HG03571 (cell line): ENCODE measurements around the gene TUBB2A.
"Not testable (repeated sequence)": the region's sequence is repeated elsewhere in the genome, so short reads cannot be mapped to it uniquely, and the experiment has no call there.

ENCODE experiments used
- ATAC-seq: cut with Tn5 transposase; IDR thresholded peaks from one replicate; pipeline ENCODE4 v1.9.1; 2021; ENCODE audit not compliant: unreplicated experiment

The TUBB2A gene

GRCh38 chr6:3156184-3157130, 887 bp downstream of the TUBB2A start:
- not testable (repeated sequence) for ATAC-seq

GRCh38 chr6:3155416-3155815, 1.9 kb downstream of the TUBB2A start:
- ATAC-seq: not testable (repeated sequence)

- ATAC-seq: no peak
Observed at GRCh38 chr6:3152689-3153088, 4.7 kb downstream of the TUBB2A start.

GRCh38 chr6:3151691-3152090, 5.7 kb downstream of the TUBB2A start:
- no peak for ATAC-seq

- ATAC-seq: no peak
Observed at GRCh38 chr6:3147914-3148757, 9.2 kb downstream of the TUBB2A start.

GRCh38 chr6:3144571-3144970, 12.8 kb downstream of the TUBB2A start:
- no peak for ATAC-seq

DNA sequence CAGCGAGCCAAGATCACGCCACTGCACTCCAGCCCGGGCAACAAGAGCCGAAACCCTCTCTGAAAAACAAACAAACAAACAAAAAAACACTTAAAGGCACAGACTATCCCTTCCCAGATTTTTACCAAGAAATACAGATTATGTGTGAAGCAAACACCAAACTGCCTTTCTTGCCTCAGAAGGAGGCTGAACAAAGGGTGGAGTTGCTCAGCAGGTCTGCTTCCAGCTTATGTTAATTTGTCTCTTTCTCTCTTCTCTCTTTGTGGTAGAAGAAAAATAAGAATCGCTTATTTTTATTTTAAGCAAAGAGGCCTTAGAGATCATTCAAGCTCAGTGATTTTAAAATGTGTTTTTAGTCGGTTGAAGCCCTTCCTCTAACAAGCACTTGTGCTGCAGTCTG, 14.2 kb downstream of the TUBB2A start:
- no peak for ATAC-seq

DNA sequence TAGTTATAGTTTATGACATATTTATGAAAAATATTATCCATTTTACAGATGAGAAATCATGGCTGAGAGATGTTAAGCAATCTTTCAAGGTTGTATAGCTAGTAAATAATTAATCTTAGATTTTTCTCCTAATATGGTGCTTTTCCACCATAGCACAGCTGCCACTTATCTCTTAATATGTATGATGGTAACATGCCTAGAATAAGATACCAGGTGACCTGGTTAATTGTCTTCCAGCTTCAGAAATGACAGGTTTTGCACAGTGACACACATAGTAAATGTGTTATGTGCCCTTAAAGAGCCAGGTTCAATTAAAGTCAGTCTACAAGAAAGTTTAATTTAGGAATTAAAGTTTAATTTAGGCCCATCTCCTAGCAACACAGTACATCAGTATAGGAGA, 14.8 kb downstream of the TUBB2A start:
- ATAC-seq: no peak

- no peak for ATAC-seq
Observed at GRCh38 chr6:3140201-3140600, 17.1 kb downstream of the TUBB2A start.

GRCh38 chr6:3139090-3139903, 18.0 kb downstream of the TUBB2A start:
- ATAC-seq: no peak

- no peak for ATAC-seq
Observed at GRCh38 chr6:3138341-3138740, 19.0 kb downstream of the TUBB2A start.

DNA sequence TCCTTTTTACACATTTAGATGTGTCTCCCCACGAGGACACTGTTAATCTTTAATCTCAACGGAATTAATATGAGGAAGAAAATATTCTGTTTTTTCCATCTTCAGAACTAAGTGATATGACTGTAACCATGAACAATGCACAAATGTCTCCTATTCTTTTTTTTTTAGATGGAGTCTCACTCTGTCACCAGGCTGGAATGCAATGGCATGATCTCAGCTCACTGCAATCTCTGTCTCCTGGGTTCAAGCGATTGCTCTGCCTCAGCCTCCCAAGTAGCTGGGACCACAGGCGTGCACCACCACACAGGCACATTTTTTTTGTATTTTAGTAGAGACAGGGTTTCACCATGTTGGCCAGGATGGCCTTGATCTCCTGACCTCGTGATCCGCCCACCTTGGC, 19.5 kb downstream of the TUBB2A start:
- ATAC-seq: not testable (repeated sequence)

DNA sequence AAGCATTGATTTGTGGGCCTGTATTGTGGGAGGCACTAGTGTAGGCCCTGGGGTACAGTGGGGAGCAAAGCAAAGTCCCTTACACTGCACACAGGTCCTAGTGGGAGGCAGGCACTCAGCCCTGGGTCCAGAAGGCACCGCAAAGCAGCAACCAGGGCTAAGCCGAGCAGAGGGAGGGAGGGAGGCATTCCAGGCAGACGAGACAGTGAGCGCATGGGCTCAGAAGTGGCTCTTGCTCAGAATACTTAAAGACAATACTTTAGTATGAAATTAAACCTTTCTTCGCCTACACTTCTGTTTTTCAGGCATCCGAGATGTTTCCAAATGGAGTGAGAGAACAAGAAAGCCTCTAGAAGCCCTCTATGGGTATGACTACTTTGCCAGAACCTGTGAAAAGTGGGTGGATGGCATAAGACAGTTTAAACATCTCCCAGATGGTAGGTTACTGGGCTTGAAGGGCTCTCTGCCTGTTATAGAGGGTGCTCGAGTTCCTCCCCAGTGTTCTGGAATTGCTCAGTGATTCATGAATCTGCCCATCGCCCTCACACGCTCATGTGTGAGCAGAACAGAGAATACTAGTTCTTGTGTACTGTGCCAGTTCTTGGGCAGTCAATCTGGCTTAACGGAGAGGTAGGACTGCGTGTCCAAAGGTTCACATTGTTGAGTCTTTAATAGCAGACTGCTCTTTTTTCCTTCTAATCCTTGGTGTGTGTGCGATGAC, 20.1 kb downstream of the TUBB2A start:
- no peak for ATAC-seq

- no peak for ATAC-seq
Observed at GRCh38 chr6:3136292-3137011, 20.9 kb downstream of the TUBB2A start.

DNA sequence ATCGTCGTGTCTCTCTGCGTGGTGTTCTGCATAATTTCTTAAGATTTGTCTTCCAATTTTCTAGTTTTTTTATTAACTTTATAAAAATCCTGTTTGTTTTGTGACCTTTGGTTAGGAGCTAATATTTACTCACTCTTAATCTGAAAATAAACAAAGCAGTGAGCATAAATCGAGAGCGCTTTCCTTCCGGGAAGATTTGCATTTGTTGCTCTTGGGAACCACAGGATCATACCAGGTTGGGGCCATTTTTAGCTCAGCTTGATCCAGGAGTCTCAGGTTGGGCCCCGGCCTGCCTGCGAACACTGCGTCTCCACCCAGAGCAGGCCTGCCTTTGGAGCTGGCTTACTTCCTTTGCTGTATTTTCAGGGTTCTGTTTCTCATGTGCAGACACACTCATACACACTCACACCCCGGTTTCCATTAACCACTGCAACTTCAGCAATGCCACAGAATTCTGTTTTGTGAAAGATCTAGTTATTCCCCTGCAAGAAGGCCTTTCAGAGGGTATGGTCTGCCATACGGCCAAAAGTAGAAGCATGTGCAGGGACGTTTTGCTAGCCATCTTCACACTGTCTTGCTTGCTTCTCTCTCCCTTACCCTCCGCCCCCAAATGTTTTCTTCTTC, 21.6 kb downstream of the TUBB2A start:
- no peak for ATAC-seq

- no peak for ATAC-seq
Observed at GRCh38 chr6:3133515-3133914, 23.8 kb downstream of the TUBB2A start.

- no peak for ATAC-seq
Observed at GRCh38 chr6:3131695-3132094, 25.6 kb downstream of the TUBB2A start.

GRCh38 chr6:3128356-3129108, 28.8 kb downstream of the TUBB2A start:
- ATAC-seq: no peak

GRCh38 chr6:3125815-3126214, 31.5 kb downstream of the TUBB2A start:
- ATAC-seq: no peak
